Lower leg skin (tissue), 3 donors: ENCODE data around the gene RBCK1.

Experiments used
- POLR2A ChIP-seq, 2 donors: fragments of 450-650 bp; IDR thresholded peaks; one replicate each; pipeline ENCODE4 v1.6.1; 2016 to 2017; ENCODE audit warnings: antibody characterized with exemption in 2 of 2, mild to moderate bottlenecking in 1 of 2, moderate library complexity in 1 of 2
- TF ChIP-seq, protein P1 (sequence below), 3 donors: fragments of 450-650 bp; IDR thresholded peaks; one replicate each; pipeline ENCODE4 v1.5.1; 2016; ENCODE audit warnings: antibody characterized with exemption in 3 of 3, mild to moderate bottlenecking in 3 of 3, moderate library complexity in 2 of 3

DNA sequence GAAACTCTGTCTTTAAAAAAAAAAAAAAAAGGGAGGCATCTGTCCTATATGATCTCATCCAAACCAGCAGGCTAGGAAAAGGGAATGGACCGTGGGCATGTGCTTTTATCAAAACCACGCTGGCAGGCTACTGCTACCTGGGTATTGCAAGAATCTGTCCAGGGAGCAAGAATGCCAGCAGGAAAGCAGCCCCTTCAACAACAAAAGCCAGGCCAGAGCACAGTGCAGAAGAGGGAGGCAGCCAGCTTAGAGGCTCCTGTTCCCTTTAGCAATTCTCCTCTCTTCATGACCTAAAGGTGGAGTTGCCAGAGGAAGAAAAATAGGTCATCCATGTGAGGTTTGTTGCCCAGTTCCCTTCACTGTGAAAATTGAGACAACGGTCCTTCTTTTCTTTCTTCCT lies 36.0 kb downstream of the RBCK1 start:
- TF ChIP-seq POLR2A (IDR thresholded peaks at IDR 0.05), result no peak
- TF ChIP-seq, protein P1, sequence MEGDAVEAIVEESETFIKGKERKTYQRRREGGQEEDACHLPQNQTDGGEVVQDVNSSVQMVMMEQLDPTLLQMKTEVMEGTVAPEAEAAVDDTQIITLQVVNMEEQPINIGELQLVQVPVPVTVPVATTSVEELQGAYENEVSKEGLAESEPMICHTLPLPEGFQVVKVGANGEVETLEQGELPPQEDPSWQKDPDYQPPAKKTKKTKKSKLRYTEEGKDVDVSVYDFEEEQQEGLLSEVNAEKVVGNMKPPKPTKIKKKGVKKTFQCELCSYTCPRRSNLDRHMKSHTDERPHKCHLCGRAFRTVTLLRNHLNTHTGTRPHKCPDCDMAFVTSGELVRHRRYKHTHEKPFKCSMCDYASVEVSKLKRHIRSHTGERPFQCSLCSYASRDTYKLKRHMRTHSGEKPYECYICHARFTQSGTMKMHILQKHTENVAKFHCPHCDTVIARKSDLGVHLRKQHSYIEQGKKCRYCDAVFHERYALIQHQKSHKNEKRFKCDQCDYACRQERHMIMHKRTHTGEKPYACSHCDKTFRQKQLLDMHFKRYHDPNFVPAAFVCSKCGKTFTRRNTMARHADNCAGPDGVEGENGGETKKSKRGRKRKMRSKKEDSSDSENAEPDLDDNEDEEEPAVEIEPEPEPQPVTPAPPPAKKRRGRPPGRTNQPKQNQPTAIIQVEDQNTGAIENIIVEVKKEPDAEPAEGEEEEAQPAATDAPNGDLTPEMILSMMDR (IDR thresholded peaks at IDR 0.05), result no peak
